RWPE1 (cell line): ENCODE data around the gene PCBP3.
"Not testable (repeated sequence)": the region's sequence is repeated elsewhere in the genome, so short reads cannot be mapped to it uniquely, and the experiment has no call there.

Experiments
- CTCF ChIA-PET: fragments of 350-600 bp; sonication (Branson Sonifier 250); formaldehyde crosslinking; extraction: SDS; loops from one replicate; lab custom pipeline; 2021; lab: Yijun Ruan, JAX
- POLR2A ChIA-PET: fragments of 400-600 bp; formaldehyde crosslinking; extraction: SDS; loops from one replicate; lab custom pipeline; 2020; ENCODE audit warnings: antibody characterized with exemption; ENCODE audit not compliant: low non-redundant PET; lab: Yijun Ruan, JAX
- DNase-seq: peaks from one replicate; pipeline ENCODE4 v3.0.0; 2012; ENCODE audit warnings: low spot score
- H3K27ac ChIP-seq: fragments of 450-650 bp; 2 replicates; pipeline ENCODE4 v1.5.1; 2017
- TF ChIP-seq, protein P1 (sequence below): fragments of 450-650 bp; conservative IDR thresholded peaks from 2 replicates; pipeline ENCODE4 v1.5.1; 2017; ENCODE audit warnings: low read depth, mild to moderate bottlenecking

The PCBP3 gene

DNA sequence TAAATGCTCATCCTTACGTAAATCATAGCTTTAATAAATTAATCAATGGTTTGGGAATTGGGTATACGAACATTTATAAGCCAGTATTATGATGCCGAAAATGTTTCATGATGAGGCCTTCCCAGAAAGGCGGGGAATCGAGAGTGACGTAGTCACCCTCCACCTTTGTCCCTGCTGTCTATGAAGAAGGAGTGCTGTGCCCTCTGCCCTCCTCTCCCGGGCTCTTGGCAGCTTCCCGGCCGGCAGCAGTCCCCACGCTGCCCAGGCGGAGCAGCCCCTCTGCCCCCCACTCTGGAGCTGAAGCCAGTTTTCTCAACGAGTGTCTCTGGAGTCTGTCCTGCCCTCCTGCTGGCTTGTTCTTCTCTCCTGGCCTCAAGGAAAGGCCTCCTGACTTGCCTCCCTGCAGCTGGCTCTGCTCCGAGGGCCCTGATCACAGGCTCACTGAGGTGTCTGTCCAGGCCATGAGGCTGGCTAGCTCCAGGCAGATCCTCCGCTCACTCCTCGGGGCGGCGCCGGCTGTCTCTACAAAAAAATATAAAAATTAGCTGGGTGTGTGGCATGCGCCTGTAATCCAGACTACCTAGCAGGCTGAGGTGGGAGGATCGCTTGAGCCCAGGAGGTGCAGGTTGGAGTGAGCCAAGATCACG lies 187.3 kb downstream of the PCBP3 start:
- POLR2A ChIA-PET = no interaction called here
- TF ChIP-seq, protein P1, sequence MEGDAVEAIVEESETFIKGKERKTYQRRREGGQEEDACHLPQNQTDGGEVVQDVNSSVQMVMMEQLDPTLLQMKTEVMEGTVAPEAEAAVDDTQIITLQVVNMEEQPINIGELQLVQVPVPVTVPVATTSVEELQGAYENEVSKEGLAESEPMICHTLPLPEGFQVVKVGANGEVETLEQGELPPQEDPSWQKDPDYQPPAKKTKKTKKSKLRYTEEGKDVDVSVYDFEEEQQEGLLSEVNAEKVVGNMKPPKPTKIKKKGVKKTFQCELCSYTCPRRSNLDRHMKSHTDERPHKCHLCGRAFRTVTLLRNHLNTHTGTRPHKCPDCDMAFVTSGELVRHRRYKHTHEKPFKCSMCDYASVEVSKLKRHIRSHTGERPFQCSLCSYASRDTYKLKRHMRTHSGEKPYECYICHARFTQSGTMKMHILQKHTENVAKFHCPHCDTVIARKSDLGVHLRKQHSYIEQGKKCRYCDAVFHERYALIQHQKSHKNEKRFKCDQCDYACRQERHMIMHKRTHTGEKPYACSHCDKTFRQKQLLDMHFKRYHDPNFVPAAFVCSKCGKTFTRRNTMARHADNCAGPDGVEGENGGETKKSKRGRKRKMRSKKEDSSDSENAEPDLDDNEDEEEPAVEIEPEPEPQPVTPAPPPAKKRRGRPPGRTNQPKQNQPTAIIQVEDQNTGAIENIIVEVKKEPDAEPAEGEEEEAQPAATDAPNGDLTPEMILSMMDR = no peak
- CTCF ChIA-PET = interaction anchor here (1.1 kb wide), 1 partner anchor 10 kb away, joined by 4 read pairs; no protein-coding TSS in a partner anchor
- no peak overlapping the region for H3K27ac ChIP-seq
- no peak for DNase-seq

DNA sequence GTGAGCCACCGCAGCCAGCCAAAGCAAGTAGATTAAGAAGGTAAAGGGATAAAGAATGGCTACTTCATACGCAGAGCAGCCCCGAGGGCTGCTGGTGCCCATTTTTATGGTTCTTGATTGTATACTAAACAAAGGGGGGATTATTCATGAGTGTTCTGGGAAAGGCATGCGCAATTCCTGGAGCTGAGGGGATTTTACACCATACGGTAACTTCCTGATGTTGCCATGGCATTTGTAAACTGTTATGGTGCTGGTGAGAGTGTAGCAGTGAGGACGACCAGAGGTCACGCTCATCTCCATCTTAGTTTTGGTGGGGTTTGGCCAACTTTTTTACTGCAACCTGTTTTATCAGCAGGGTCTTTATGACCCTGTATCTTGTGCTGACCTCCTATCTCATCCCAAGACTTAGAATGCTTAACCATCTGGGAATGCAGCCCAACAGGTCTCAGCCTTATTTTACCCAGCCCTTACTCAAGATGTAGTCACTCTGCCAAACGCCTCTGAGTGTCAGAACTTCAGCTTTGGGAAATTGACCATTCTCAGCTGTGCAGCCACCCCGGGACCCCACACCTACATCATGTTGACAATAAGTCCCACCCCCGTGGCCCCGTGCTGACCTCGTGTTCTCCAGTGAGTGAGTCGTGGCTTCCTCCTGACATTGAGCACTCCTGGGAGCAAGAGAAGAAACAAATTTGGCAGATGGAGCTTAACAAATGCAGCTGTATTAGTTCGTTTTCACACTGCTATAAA lies 188.6 kb downstream of the PCBP3 start:
- DNase-seq = no peak
- ChIA-PET POLR2A (no interaction called here), CTCF (no interaction called here)
- H3K27ac ChIP-seq = no peak overlapping the region
- TF ChIP-seq, protein P1 = no peak

DNA sequence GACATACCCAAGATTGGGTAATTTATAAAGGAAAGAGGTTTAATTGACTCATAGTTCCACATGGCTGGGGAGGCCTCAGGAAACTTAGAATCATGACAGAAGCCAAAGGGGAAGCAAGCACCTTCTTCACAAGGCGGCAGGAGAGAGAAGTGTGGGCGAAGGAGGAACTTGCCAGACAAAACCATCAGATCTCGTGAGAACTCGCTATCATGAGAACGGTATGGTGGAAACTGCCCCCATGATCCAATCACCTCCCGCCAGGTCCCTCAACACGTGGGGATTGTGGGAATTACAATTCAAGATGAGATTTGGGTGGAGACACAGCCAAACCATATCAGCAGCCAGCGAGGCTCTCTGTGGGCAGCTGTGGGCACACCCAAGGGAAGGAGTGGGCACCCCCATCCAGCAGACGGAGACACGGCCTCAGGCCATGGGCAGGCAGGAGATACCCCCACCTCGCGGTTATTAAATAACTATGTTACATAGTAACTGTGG lies 189.3 kb downstream of the PCBP3 start:
- POLR2A ChIA-PET = not testable (repeated sequence)

DNA sequence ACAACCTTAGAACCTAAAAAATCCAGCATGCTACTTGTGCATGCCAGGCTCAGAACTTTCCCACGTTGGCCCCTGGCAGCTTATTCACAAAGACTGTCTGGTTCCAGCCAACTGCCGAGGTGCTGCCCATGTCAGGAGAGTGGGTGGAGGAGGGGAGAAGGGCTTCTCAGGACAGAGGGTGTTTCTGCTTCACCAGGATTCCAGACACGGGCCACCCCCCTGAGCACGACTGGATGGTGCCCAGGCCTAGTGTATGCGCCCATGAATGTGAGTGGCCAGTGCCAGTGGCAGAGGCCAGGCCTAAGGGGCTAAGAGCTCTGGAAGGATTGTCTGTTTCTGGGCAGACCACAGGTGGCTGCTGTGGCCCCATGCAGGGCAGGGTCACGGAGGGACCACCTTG lies 189.9 kb downstream of the PCBP3 start:
- POLR2A ChIA-PET = no interaction called here
- DNase-seq = no peak
- TF ChIP-seq, protein P1 = no peak
- no peak overlapping the region for H3K27ac ChIP-seq
- CTCF ChIA-PET = interaction anchor here (0.9 kb wide), 1 partner anchor 12 kb away, joined by 3 read pairs; no protein-coding TSS in a partner anchor

More for the DNA sequence above, 189.3 kb downstream of the PCBP3 start:
- DNase-seq, H3K27ac ChIP-seq, CTCF ChIA-PET: not testable (repeated sequence)

DNA sequence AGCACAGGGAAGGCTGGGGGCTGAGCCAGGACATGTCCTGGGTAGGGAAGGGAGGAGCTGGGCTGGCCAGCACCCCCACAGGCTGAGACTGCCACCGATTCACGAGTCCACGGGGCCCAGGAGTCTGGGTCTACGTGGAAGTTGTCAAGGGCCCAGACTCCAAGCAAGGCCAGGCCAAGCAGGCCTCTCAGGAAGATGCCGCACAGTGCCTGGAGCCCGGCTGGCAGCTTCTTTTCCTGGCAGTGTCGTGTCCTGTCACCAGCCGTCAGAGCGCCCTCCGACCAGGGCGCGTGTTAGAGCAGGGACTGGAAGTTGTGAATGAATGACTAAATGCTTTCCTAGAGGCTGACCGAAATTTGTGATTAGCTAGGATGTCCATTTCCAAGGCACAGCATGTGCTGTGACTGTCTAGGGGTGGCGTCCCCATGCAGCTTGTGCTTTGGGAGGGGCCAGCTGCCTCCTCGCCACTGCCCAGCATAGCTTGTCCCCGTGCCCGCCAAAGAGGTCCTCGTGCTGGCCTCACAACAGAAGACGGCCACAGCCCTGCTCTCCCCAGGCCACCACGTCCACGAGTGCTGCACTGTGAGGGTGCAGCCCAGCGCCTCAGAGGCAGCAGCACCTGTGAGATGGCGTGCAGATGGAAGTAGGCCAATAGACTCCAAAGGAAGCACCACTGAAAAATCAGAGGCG lies 190.6 kb downstream of the PCBP3 start:
- no peak overlapping the region for H3K27ac ChIP-seq
- ChIA-PET POLR2A (no interaction called here), CTCF (interaction anchor here (0.6 to 0.9 kb wide), 2 partner anchors 12 to 183 kb away, joined by 3 to 4 read pairs; no protein-coding TSS in a partner anchor)
- no peak for DNase-seq
- TF ChIP-seq, protein P1 = no peak

DNA sequence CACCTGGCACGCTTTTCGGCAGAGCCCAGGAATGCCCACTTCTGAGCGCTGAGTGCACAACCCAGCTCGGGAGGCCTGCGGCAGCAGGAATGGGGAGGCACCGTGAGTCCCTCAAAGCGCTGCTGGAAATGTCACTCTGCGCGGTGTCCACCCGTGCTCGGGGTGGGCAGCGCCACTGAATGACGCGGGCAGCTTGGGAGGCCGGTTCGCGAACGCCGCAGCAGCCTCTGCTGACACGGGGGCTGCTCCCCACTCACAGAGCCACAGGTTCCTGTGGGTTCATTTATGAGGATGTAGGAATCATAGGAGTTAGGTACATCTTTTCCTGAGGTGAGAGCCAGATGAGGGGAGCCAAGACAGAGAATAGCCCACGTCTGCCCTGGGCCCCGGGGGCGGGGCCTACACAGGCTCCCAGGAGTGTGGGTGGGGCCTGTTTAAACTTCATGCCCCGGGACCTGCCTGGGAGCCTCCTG lies 191.3 kb downstream of the PCBP3 start:
- DNase-seq = no peak
- TF ChIP-seq, protein P1 = no peak
- H3K27ac ChIP-seq = no peak overlapping the region
- CTCF ChIA-PET = no interaction called here
- POLR2A ChIA-PET = no interaction called here
